Lower lobe of right lung (tissue), 2 donors: ENCODE results near the gene HEXD. TPM values are rescaled to one million over a fixed set of nuclear protein-coding genes. Genes with fewer than 3 reads are reported as not detected.

ENCODE experiments used
- ATAC-seq, 2 donors: fragments of 200-7000 bp; cut with Tn5 transposase; one replicate each; pipeline ENCODE4 v1.9.1; 2020 to 2022; ENCODE audit warnings: mild to moderate bottlenecking in 2 of 2, moderate library complexity in 2 of 2
- DNase-seq: peaks from one replicate; pipeline ENCODE4 v3.0.0-alpha.2; 2020
- H3K27ac ChIP-seq: fragments of 200-600 bp; one replicate; pipeline ENCODE4 v1.8.0; 2022
- H3K27me3 ChIP-seq: fragments of 200-600 bp; one replicate; pipeline ENCODE4 v1.8.0; 2022; ENCODE audit warnings: low read depth
- H3K36me3 ChIP-seq: fragments of 200-600 bp; one replicate; pipeline ENCODE4 v1.8.0; 2022; ENCODE audit warnings: mild to moderate bottlenecking
- H3K4me1 ChIP-seq: fragments of 200-600 bp; one replicate; pipeline ENCODE4 v1.8.0; 2022
- H3K4me3 ChIP-seq: fragments of 200-600 bp; one replicate; pipeline ENCODE4 v1.8.0; 2022; ENCODE audit warnings: mild to moderate bottlenecking
- H3K9me3 ChIP-seq: fragments of 200-600 bp; one replicate; pipeline ENCODE4 v1.8.0; 2022
- CTCF ChIP-seq: fragments of 200-600 bp; IDR thresholded peaks from one replicate; pipeline ENCODE4 v1.8.0; 2022; ENCODE audit warnings: antibody characterized with exemption, mild to moderate bottlenecking
- intact Hi-C: fragments of 100-400 bp; cut with DNase I; formaldehyde crosslinking; loops from one replicate; pipeline ENCODE4 v1.11.0; 2022
- total RNA-seq: library from RNA; stranded (reverse); fragmentation: NEBNext Ultra II Directional; extraction: Animal tissue kit (Norgen Biotek cat#: 25700); gene quantifications from one replicate; pipeline ENCODE4 v1.2.1, GENCODE V29; 2021
- donor health status: DM: no; HTN: yes; CAD: no; lungs with severe emphysema.

The HEXD gene
- total RNA-seq, 1 donor from 2014 or later, result 60.2 TPM

GRCh38 chr17:82382933-82383255, 35.3 kb upstream of the HEXD start:
- no peak for ATAC-seq
- H3K27me3 ChIP-seq, result peaks cover 70% of the 10 kb centered on the region

GRCh38 chr17:82383411-82383810, 34.7 kb upstream of the HEXD start:
- Histone ChIP-seq H3K36me3 (no peaks in the 10 kb centered on the region), H3K9me3 (no peaks in the 10 kb centered on the region), H3K4me1 (peaks cover 16% of the 10 kb centered on the region), H3K4me3 (no peak overlapping the region), H3K27ac (no peak overlapping the region), H3K27me3 (peaks cover 64% of the 10 kb centered on the region)
- DNase-seq (peak; percentile 25), ATAC-seq (no peak)
- intact Hi-C loops, result no loop called here
- no peak for TF ChIP-seq CTCF

More at GRCh38 chr17:82382933-82383255, 35.3 kb upstream of the HEXD start:
- DNase-seq, result peak; percentile 35
- intact Hi-C loops, result no loop called here
- no peaks in the 10 kb centered on the region for H3K36me3 ChIP-seq
- H3K4me1 ChIP-seq, result peaks cover 16% of the 10 kb centered on the region
- no peak overlapping the region for H3K4me3 ChIP-seq
- TF ChIP-seq CTCF, result no peak
- no peak overlapping the region for H3K27ac ChIP-seq
- H3K9me3 ChIP-seq, result no peaks in the 10 kb centered on the region

GRCh38 chr17:82384051-82384729, 34.0 kb upstream of the HEXD start:
- DNase-seq (peak; percentile 27), ATAC-seq (no peak)
- H3K9me3 ChIP-seq, result no peaks in the 10 kb centered on the region
- no peaks in the 10 kb centered on the region for H3K36me3 ChIP-seq
- no peak for TF ChIP-seq CTCF
- H3K27ac ChIP-seq, result no peak overlapping the region
- peaks cover 16% of the 10 kb centered on the region for H3K4me1 ChIP-seq
- intact Hi-C loops, result no loop called here
- H3K27me3 ChIP-seq, result peaks cover 60% of the 10 kb centered on the region
- no peak overlapping the region for H3K4me3 ChIP-seq

- intact Hi-C loops, result no loop called here
- DNase-seq (peak; percentile 69), ATAC-seq (peak; percentile 62 to 64)
- peaks cover 16% of the 10 kb centered on the region for H3K4me1 ChIP-seq
- H3K27me3 ChIP-seq, result peaks cover 55% of the 10 kb centered on the region
- peak; percentile 29 for TF ChIP-seq CTCF
- no peaks in the 10 kb centered on the region for H3K36me3 ChIP-seq
- H3K27ac ChIP-seq, result no peak overlapping the region
- no peak overlapping the region for H3K4me3 ChIP-seq
- H3K9me3 ChIP-seq, result no peaks in the 10 kb centered on the region
These were observed 33.2 kb upstream of the HEXD start for GRCh38 chr17:82384730-82385481.

- H3K27me3 ChIP-seq, result peaks cover 47% of the 10 kb centered on the region
- peak; percentile 37 for DNase-seq
- H3K9me3 ChIP-seq, result no peaks in the 10 kb centered on the region
- H3K4me3 ChIP-seq, result no peak overlapping the region
- no peak overlapping the region for H3K27ac ChIP-seq
- ATAC-seq, result no peak
- TF ChIP-seq CTCF, result no peak
- intact Hi-C loops, result no loop called here
- peaks cover 16% of the 10 kb centered on the region for H3K4me1 ChIP-seq
- no peaks in the 10 kb centered on the region for H3K36me3 ChIP-seq
These were observed 32.4 kb upstream of the HEXD start for GRCh38 chr17:82385559-82386254.
